Endothelial cell of umbilical vein (primary cell): ENCODE data around the gene PARVA. TPM values are rescaled to one million over a fixed set of nuclear protein-coding genes. Genes with fewer than 3 reads are reported as not detected.

Experiments used
- BruUV-seq: library from RNA; stranded (reverse); fragments of 400-500 nt; replicated peaks from 2 replicates; lab custom pipeline; 2021; lab: Mats Ljungman, UMichigan
- CTCF ChIA-PET: fragments of 300-600, 350-600 bp; sonication (Branson Sonifier 250); formaldehyde crosslinking; loops from one replicate; lab custom pipeline; 2021; ENCODE audit warnings: antibody characterized with exemption, inconsistent platforms; lab: Charles Lee
- POLR2A ChIA-PET: fragments of 300-600, 350-600 bp; sonication (Branson Sonifier 250); formaldehyde crosslinking; loops from one replicate; lab custom pipeline; 2021; ENCODE audit warnings: antibody characterized with exemption, inconsistent platforms; lab: Charles Lee
- DNase-seq: peaks from one replicate; pipeline ENCODE4 v3.0.0-alpha.2; 2011; ENCODE audit warnings: low read depth, low spot score
- FAIRE-seq: peaks from 2 replicates; lab custom pipeline; 2011; peaks lifted over from hg19 to GRCh38; lab: Jason Lieb, UNC
- H2AFZ ChIP-seq: 2 replicates; pipeline ENCODE4 v1.6.0; 2012; ENCODE audit warnings: low read depth, low read length, control low read depth, inconsistent platforms
- H3K27ac ChIP-seq: 2 replicates; pipeline ENCODE4 v1.5.1; 2011; ENCODE audit warnings: low read depth, mild to moderate bottlenecking, control low read depth, low read length, moderate library complexity; ENCODE audit not compliant: insufficient read depth
- H3K27me3 ChIP-seq, 2 experiments: 2 replicates each; pipeline versions ENCODE4 v1.6.0 to v1.6.1; 2011; ENCODE audit warnings: low read length in 2 of 2, mixed read lengths in 1 of 2; ENCODE audit not compliant: control insufficient read depth in 2 of 2, insufficient read depth in 2 of 2
- H3K36me3 ChIP-seq, 2 experiments: 2 replicates in 1 of 2; 3 replicates in 1 of 2; pipeline ENCODE4 v1.5.1; 2011; ENCODE audit warnings: low read length in 2 of 2, mild to moderate bottlenecking in 1 of 2, moderate library complexity in 1 of 2; ENCODE audit not compliant: control insufficient read depth in 2 of 2, insufficient read depth in 2 of 2; ENCODE audit errors: extremely low read depth in 1 of 2
- H3K4me1 ChIP-seq: 3 replicates; pipeline ENCODE4 v1.5.1; 2011; ENCODE audit warnings: mild to moderate bottlenecking, low read length; ENCODE audit not compliant: control insufficient read depth, insufficient read depth; ENCODE audit errors: extremely low read depth
- H3K4me2 ChIP-seq: 2 replicates; pipeline ENCODE4 v1.6.1; 2011; ENCODE audit warnings: low read length, control low read depth, mixed read lengths; ENCODE audit not compliant: insufficient read depth
- H3K4me3 ChIP-seq, 3 experiments: fragments of 200-600 bp in 1 of 3; sonication (generic), shearing (Covaris generic) in 1 of 3; replicated peaks in 1 of 3; 2 replicates each; pipeline ENCODE4 v1.5.1; 2011 to 2016; ENCODE audit warnings: control low read depth in 3 of 3, low read length in 3 of 3, mild to moderate bottlenecking in 2 of 3, inconsistent platforms in 1 of 3, low read depth in 1 of 3, moderate library complexity in 1 of 3; ENCODE audit not compliant: insufficient read depth in 1 of 3
- H3K79me2 ChIP-seq: 2 replicates; pipeline ENCODE4 v1.6.0; 2012; ENCODE audit warnings: low read length, inconsistent platforms; ENCODE audit not compliant: control insufficient read depth, insufficient read depth
- H3K9ac ChIP-seq: replicated peaks from 2 replicates; pipeline ENCODE3; 2011; ENCODE audit warnings: low read length, control low read depth; ENCODE audit not compliant: insufficient read depth; ENCODE audit errors: extremely low read depth
- H3K9me1 ChIP-seq: replicated peaks from 3 replicates; pipeline ENCODE4 v1.6.0; 2011; ENCODE audit warnings: mild to moderate bottlenecking, low read length; ENCODE audit not compliant: control insufficient read depth, insufficient read depth; ENCODE audit errors: extremely low read depth
- H3K9me3 ChIP-seq: replicated peaks from 2 replicates; pipeline ENCODE4 v1.5.1; 2012; ENCODE audit warnings: low read length, inconsistent platforms; ENCODE audit not compliant: control insufficient read depth, insufficient read depth
- H4K20me1 ChIP-seq: replicated peaks from 2 replicates; pipeline ENCODE3; 2011; ENCODE audit warnings: mild to moderate bottlenecking, low read length; ENCODE audit not compliant: control insufficient read depth, insufficient read depth; ENCODE audit errors: extremely low read depth
- EZH2 ChIP-seq: IDR thresholded peaks from 2 replicates; pipeline ENCODE4 v1.6.1; 2012; ENCODE audit warnings: borderline replicate concordance, low read depth, mild to moderate bottlenecking, moderate library complexity, low read length, inconsistent platforms; ENCODE audit not compliant: severe bottlenecking
- FOS ChIP-seq: IDR thresholded peaks from 2 replicates; pipeline ENCODE4 v1.6.1; 2011; ENCODE audit warnings: mild to moderate bottlenecking, low read length, moderate library complexity, borderline replicate concordance; ENCODE audit not compliant: insufficient read depth
- GATA2 ChIP-seq: IDR thresholded peaks from 2 replicates; pipeline ENCODE4 v1.7.0; 2011; ENCODE audit warnings: low read depth, mild to moderate bottlenecking, moderate library complexity, mixed read lengths, low read length; ENCODE audit not compliant: insufficient read length, insufficient read depth
- JUN ChIP-seq: IDR thresholded peaks from 2 replicates; pipeline ENCODE4 v1.6.1; 2011; ENCODE audit warnings: borderline replicate concordance, low read depth; ENCODE audit not compliant: insufficient read length, insufficient read depth
- MYC ChIP-seq: IDR thresholded peaks from one replicate; pipeline ENCODE4 v1.6.1; 2011; ENCODE audit warnings: mild to moderate bottlenecking, low read depth, low read length
- POLR2A ChIP-seq: IDR thresholded peaks from 2 replicates; pipeline ENCODE4 v1.6.1; 2012; ENCODE audit warnings: low read depth, mild to moderate bottlenecking, control low read depth, low read length
- POLR2AphosphoS5 ChIP-seq: IDR thresholded peaks from 2 replicates; pipeline ENCODE4 v1.6.1; 2012; ENCODE audit warnings: low read depth, mild to moderate bottlenecking, control low read depth, low read length, moderate library complexity; ENCODE audit not compliant: insufficient read depth
- dilution Hi-C: fragments of 300-500 bp; cut with MboI; formaldehyde crosslinking; loops from one replicate; pipeline ENCODE4 v1.15.0; 2019; ENCODE audit warnings: low sequenced_read_pairs; ENCODE audit not compliant: extremely low pct_ligation_motif_present
- intact Hi-C: fragments of 100-400 bp; cut with micrococcal nuclease; formaldehyde crosslinking; loops from one replicate; pipeline ENCODE4 v1.10.0; 2022
- polyA plus RNA-seq, 4 experiments: library from polyadenylated mRNA; depleted of rRNA in 3 of 4; stranded (reverse) in 3 of 4; unstranded in 1 of 4; fragments of >200 nt; gene quantifications; 2 replicates each; pipeline versions ENCODE4 v1.2.1 to v1.2.3, GENCODE V29; 2011 to 2012; ENCODE audit warnings: missing spikeins in 1 of 4
- total RNA-seq: library from RNA; stranded (reverse); gene quantifications from 2 replicates; pipeline ENCODE4 v1.2.3, GENCODE V29; 2021
- TF ChIP-seq, protein P1 (sequence below): IDR thresholded peaks from 2 replicates; pipeline ENCODE4 v1.6.1; 2011; ENCODE audit not compliant: insufficient read depth, insufficient read length
- TF ChIP-seq, protein P2 (sequence below), 2 donors: IDR thresholded peaks; 1 replicate in 1 of 2; 2 replicates in 1 of 2; pipeline ENCODE4 v1.5.1; 2011; ENCODE audit warnings: low read length in 2 of 2, mild to moderate bottlenecking in 2 of 2, moderate library complexity in 2 of 2, control low read depth in 1 of 2, inconsistent platforms in 1 of 2, low read depth in 1 of 2; ENCODE audit not compliant: insufficient read depth in 1 of 2; ENCODE audit errors: extremely low read depth in 1 of 2

The PARVA gene
- total and polyA plus RNA-seq, 2 donors (not counting 3 experiments of a cell fraction or from before 2014, with no cell fraction given), result 40.6 to 104 TPM

DNA sequence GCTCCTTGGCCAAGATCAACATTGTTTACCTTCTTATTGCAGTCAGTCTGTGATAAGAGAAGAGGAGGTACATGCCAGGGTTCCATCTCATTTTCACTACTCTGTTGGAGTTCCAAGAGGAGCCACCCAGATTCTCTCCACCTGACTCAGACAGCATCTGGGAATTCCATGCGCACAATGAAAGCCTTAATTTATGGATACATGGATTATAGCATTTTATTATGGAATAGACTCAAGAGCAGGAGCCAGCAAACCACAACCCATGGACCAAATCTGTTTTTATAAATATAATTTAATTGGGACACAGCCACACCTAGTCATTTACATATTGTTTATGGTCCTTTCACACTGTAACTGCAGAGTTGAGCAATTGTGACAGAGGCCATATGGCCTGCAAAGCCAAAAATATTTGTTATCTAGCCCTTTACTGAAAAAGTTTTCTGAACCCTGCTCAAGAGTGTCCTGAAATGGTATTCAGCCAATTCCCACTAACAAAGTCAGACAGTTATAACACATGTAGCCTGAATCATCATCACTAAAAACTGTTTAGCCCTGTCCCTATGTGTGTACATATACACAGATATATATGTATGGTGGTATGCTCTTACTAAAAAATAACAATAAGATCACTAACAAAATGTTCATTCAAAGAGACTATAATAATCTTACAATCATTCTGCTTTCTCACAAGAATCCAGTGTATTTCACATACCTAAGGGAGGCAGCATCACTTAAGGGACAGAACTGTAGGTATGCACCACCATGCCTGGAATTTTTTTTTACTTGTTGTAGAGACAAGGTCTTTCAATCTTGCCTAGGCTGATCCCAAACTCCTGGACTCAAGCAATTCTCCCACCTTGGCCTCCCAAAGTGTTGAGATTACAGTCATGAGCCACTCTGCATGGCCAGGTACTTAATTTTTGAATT lies 192.4 kb downstream of the PARVA start:
- Histone ChIP-seq H3K9me3 (no peaks in the 10 kb centered on the region), H3K4me3 (no peak overlapping the region), H3K9ac (no peak overlapping the region), H3K9me1 (no peaks in the 10 kb centered on the region), H3K79me2 (no peaks in the 10 kb centered on the region), H2AFZ (no peak overlapping the region), H3K27ac (no peak overlapping the region), H4K20me1 (no peaks in the 10 kb centered on the region), H3K36me3 (no peaks in the 10 kb centered on the region), H3K27me3 (peaks cover 22 to 49% of the 10 kb centered on the region in 2 experiments), H3K4me2 (no peak overlapping the region), H3K4me1 (no peaks in the 10 kb centered on the region)
- DNase-seq (no peak), FAIRE-seq (no peak)
- intact Hi-C loops (no loop called here), dilution Hi-C loops (no loop called here)
- TF ChIP-seq EZH2, result no peak
- no peak for TF ChIP-seq MYC
- TF ChIP-seq, protein P1, sequence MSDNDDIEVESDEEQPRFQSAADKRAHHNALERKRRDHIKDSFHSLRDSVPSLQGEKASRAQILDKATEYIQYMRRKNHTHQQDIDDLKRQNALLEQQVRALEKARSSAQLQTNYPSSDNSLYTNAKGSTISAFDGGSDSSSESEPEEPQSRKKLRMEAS, result no peak
- TF ChIP-seq, protein P2, sequence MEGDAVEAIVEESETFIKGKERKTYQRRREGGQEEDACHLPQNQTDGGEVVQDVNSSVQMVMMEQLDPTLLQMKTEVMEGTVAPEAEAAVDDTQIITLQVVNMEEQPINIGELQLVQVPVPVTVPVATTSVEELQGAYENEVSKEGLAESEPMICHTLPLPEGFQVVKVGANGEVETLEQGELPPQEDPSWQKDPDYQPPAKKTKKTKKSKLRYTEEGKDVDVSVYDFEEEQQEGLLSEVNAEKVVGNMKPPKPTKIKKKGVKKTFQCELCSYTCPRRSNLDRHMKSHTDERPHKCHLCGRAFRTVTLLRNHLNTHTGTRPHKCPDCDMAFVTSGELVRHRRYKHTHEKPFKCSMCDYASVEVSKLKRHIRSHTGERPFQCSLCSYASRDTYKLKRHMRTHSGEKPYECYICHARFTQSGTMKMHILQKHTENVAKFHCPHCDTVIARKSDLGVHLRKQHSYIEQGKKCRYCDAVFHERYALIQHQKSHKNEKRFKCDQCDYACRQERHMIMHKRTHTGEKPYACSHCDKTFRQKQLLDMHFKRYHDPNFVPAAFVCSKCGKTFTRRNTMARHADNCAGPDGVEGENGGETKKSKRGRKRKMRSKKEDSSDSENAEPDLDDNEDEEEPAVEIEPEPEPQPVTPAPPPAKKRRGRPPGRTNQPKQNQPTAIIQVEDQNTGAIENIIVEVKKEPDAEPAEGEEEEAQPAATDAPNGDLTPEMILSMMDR (IDR thresholded peaks at IDR 0.05; ENCODE audit: extremely low read depth in 1 of 2, insufficient read depth in 1 of 2, low read depth in 1 of 2, low read length in 2 of 2), result no peak
- no peak for TF ChIP-seq JUN
- TF ChIP-seq POLR2A, result no peak
- no peak for TF ChIP-seq POLR2AphosphoS5
- TF ChIP-seq FOS, result no peak
- TF ChIP-seq GATA2, result no peak
- no TSS peak for BruUV-seq
- POLR2A ChIA-PET, result interaction anchor here (0.6 kb wide), 1 partner anchor 26 kb away, joined by 6 read pairs; no protein-coding TSS in a partner anchor
- CTCF ChIA-PET, result interaction anchor here (1.2 to 1.3 kb wide), 2 partner anchors 12 to 238 kb away, joined by 5 read pairs; no protein-coding TSS in a partner anchor
